Kidney (tissue), 14 donors: ENCODE data around the gene CUBN. TPM values are rescaled to one million over a fixed set of nuclear protein-coding genes. Genes with fewer than 3 reads are reported as not detected.

Source experiments
- DNase-seq, 5 donors: peaks; one replicate each; pipeline ENCODE4 v3.0.0-alpha.2; 2013 to 2020
- FAIRE-seq: peaks from 2 replicates; lab custom pipeline; 2012; peaks lifted over from hg19 to GRCh38; lab: Jason Lieb, UNC
- H3K27ac ChIP-seq, 2 donors: one replicate each; pipeline ENCODE4 v1.7.0; 2013; ENCODE audit warnings: low read depth in 2 of 2, low read length in 2 of 2, inconsistent platforms in 1 of 2
- H3K27me3 ChIP-seq: one replicate; pipeline ENCODE4 v1.7.1; 2013; ENCODE audit warnings: low read length, inconsistent platforms; ENCODE audit not compliant: control insufficient read depth, insufficient read depth
- H3K36me3 ChIP-seq, 3 donors: one replicate each; pipeline versions ENCODE4 v1.7.0 to v1.7.1; 2013; ENCODE audit warnings: low read length in 3 of 3, control low read depth in 1 of 3, inconsistent platforms in 1 of 3; ENCODE audit not compliant: insufficient read depth in 3 of 3, control insufficient read depth in 2 of 3
- H3K4me1 ChIP-seq, 3 donors: one replicate each; pipeline versions ENCODE4 v1.7.0 to v1.7.1; 2013; ENCODE audit warnings: low read length in 3 of 3, inconsistent platforms in 1 of 3, low read depth in 1 of 3; ENCODE audit not compliant: control insufficient read depth in 2 of 3, insufficient read depth in 2 of 3
- H3K4me3 ChIP-seq, 3 donors: one replicate each; pipeline versions ENCODE4 v1.7.0 to v1.8.1; 2013; ENCODE audit warnings: low read length in 3 of 3, control low read depth in 1 of 3, inconsistent platforms in 1 of 3
- H3K9ac ChIP-seq, 3 donors: one replicate each; pipeline versions ENCODE4 v1.7.0 to v1.7.1; 2013; ENCODE audit warnings: low read length in 3 of 3, control low read depth in 1 of 3, inconsistent platforms in 1 of 3
- H3K9me3 ChIP-seq, 3 donors: one replicate each; pipeline versions ENCODE4 v1.7.0 to v1.7.1; 2013; ENCODE audit warnings: low read length in 3 of 3, control low read depth in 1 of 3, inconsistent platforms in 1 of 3; ENCODE audit not compliant: control insufficient read depth in 2 of 3, insufficient read depth in 1 of 3
- intact Hi-C: fragments of 100-400 bp; cut with DNase I; formaldehyde crosslinking; loops from one replicate; pipeline ENCODE4 v1.11.1; 2022
- polyA plus RNA-seq: library from polyadenylated mRNA; stranded (reverse); fragments of 350-450 nt; fragmentation: Illumina TruSeq; extraction: RNeasy Lipid Tissue Mini Kit (QIAGEN cat#74804); gene quantifications from one replicate; pipeline ENCODE4 v1.2.3, GENCODE V29; 2014; ENCODE audit warnings: low read depth, low replicate concordance; ENCODE audit not compliant: insufficient read depth
- total RNA-seq: library from RNA; stranded (reverse); fragmentation: NEBNext Ultra II Directional; extraction: Animal tissue kit (Norgen Biotek cat#: 25700); gene quantifications from one replicate; pipeline ENCODE4 v1.2.1, GENCODE V29; 2021
- TF ChIP-seq, protein P1 (sequence below): IDR thresholded peaks from 3 replicates; pipeline ENCODE4 v1.5.1; 2012; ENCODE audit warnings: mild to moderate bottlenecking, moderate library complexity, borderline replicate concordance; ENCODE audit not compliant: insufficient read depth; ENCODE audit errors: extremely low read depth
- donor health status: control.
- donor health status: control.
- donor health status: control.
- donor health status: control.
- donor health status: control.
- donor health status: DM: yes; HTN: yes; CAD: no.
- donor health status: Normal renal cell carcinoma (clear cell type).

The CUBN gene
- total and polyA plus RNA-seq, 2 donors from 2014 or later: 14.8 to 31.6 TPM

DNA sequence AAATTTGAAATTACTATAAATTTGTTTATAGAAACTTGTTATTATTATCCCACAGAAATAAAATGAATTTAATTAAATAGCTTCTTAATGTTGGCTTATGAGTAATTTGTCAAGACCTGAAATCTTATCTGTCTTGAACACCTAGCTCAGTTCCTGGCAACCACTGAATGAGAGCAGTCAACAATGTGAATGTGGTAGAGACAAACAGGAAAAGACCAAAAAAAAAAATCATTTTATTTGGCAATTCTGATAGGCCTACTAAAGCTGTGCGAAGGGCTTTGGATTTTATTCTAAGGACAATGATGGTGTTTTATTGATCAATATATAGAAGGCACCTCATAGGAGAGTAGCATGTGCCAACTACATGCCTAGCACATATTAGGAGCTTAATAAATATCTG lies 184.6 kb downstream of the CUBN start:
- H3K27me3 ChIP-seq: no peaks in the 10 kb centered on the region
- TF ChIP-seq, protein P1, sequence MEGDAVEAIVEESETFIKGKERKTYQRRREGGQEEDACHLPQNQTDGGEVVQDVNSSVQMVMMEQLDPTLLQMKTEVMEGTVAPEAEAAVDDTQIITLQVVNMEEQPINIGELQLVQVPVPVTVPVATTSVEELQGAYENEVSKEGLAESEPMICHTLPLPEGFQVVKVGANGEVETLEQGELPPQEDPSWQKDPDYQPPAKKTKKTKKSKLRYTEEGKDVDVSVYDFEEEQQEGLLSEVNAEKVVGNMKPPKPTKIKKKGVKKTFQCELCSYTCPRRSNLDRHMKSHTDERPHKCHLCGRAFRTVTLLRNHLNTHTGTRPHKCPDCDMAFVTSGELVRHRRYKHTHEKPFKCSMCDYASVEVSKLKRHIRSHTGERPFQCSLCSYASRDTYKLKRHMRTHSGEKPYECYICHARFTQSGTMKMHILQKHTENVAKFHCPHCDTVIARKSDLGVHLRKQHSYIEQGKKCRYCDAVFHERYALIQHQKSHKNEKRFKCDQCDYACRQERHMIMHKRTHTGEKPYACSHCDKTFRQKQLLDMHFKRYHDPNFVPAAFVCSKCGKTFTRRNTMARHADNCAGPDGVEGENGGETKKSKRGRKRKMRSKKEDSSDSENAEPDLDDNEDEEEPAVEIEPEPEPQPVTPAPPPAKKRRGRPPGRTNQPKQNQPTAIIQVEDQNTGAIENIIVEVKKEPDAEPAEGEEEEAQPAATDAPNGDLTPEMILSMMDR: no peak
- intact Hi-C loops: no loop called here
- H3K9me3 ChIP-seq: no peaks in the 10 kb centered on the region
- peaks cover 0 to 4% (median 0%) of the 10 kb centered on the region in 3 donors for H3K4me1 ChIP-seq
- H3K9ac ChIP-seq: no peak overlapping the region
- no peak overlapping the region for H3K27ac ChIP-seq
- DNase-seq: no peak
- no peak overlapping the region for H3K4me3 ChIP-seq
- H3K36me3 ChIP-seq: peaks cover 0 to 19% (median 0%) of the 10 kb centered on the region in 3 donors
- no peak for FAIRE-seq

DNA sequence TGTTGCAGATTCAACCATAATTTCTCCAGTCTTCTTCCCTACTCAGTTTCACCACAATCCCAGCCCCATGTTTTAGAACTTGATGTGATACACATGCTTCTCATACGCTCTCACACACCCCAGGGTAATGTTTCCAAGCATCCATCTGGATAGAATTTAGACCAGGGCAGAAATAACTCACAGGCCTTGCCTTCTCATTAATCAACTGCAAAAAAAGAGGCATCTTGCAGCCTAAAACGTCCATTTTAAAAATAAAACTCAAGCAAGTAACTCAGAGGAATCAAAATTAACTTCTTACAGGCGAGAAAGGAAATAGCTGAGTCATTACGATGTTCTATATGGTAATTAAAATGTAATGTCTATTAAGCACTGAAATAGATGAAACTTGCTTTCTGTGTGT lies 185.2 kb downstream of the CUBN start:
- Histone ChIP-seq H3K9me3 (no peaks in the 10 kb centered on the region), H3K27ac (no peak overlapping the region), H3K9ac (no peak overlapping the region), H3K4me3 (no peak overlapping the region), H3K4me1 (peaks cover 0 to 4% (median 0%) of the 10 kb centered on the region in 3 donors), H3K36me3 (peaks cover 0 to 24% (median 0%) of the 10 kb centered on the region in 3 donors), H3K27me3 (no peaks in the 10 kb centered on the region)
- TF ChIP-seq, protein P1: no peak
- DNase-seq: peak in 2 of 5 donors; percentile 76 to 89
- intact Hi-C loops: no loop called here
- no peak for FAIRE-seq

DNA sequence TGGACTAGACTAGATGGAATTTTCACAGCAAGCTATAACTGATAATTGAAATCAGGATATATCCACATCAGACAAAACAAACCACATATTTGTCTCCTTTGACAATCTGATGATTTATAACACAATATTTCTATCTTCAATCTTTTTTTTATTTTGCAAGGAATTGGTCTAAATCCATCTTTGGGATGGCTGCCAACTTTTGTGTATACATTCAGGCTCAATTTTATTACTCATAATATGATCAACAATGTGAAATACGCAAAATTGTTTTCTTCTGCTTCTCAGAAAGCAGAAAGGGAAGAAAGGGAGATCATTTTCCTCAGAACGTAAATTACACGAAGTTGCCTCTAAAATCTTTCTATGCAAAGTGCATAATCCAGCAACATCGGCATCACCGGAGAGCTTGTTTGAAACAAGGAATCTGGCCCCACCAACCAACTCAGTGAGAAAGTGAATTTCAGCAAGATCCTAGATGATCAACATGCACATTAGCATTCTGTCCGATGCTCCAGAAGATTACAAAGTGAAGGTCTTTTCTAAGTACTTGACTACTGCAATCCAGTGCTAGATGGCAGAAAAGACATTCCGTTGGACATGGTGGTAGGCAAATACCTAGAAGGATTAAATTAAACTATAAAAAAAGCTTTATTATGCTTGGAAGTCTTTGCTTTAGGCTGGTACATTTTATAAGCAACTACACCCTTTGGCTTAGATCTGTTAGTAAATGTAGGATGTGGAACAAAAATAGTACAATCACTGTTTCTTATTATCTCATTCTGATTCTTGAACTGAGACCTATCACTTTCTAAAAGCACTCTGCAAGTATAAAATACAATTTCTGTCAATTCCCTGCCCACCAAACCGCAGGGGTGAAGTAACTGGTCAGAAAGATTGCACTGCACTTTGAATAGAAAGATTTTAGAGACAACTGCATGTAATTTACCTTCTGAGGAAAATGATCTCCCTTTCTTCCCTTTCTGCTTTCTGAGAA lies 186.0 kb downstream of the CUBN start:
- TF ChIP-seq, protein P1: no peak
- DNase-seq: peak in 1 of 5 donors; percentile 16
- Histone ChIP-seq H3K27ac (no peak overlapping the region), H3K9ac (no peak overlapping the region), H3K36me3 (peaks cover 0 to 24% (median 4%) of the 10 kb centered on the region in 3 donors), H3K9me3 (no peaks in the 10 kb centered on the region), H3K4me1 (peaks cover 0 to 4% (median 0%) of the 10 kb centered on the region in 3 donors), H3K27me3 (no peaks in the 10 kb centered on the region), H3K4me3 (no peak overlapping the region)
- FAIRE-seq: no peak
- intact Hi-C loops: no loop called here
